Eye (tissue), 1 donor: Measurements from ENCODE around the gene ZFY.

ENCODE experiments used
- DNase-seq: peaks from one replicate; pipeline ENCODE4 v3.0.0-alpha.2; 2015

Gene ZFY

DNA sequence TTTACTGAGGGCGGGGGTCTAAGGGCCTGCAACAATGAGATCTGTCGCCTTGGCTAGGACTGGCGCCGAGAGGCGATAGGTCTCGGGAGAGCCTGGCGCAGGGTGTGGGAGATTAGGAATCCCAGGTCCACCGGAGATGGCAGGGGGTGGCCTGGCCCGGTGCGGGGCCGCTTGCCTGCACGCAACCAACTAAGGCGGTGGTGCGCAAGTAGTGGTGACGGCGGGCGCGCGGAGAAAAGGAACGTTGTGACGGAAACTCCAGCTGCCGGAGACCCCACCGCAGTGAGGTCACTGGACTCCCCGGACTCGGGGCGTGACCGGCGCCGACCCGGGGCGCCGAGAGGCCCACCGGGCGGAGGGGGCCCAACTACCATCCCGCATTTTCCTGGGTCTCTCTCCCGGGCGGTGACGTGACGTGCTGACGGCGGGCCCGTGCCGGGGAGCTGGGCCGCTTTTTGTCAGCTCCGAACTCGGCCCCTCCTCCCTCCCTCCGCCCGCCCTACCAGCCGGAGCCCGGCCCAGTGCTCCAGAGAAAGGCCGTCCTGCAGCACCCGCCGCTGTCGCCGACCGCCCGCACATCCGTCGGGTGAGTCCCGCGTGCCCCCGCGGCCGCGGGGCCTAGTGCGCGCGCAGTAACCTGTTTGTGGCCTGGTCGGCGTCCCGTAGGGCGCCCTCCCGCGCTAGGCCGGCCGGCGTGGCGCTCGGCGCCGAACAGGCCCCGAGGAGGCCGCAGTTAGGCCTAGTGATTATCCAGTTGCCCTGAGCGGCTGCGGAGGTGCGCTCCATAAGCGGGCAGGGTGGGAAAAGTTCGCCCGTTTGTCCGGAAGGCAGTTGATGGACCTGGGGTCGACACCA is at the start of gene ZFY:
Gene ZFY, plus strand, starts transcription at position 521 of the 855 bp plus-strand sequence. CDS start 18,556 bp downstream, outside the sequence.
- DNase-seq: peak; percentile 74

DNA sequence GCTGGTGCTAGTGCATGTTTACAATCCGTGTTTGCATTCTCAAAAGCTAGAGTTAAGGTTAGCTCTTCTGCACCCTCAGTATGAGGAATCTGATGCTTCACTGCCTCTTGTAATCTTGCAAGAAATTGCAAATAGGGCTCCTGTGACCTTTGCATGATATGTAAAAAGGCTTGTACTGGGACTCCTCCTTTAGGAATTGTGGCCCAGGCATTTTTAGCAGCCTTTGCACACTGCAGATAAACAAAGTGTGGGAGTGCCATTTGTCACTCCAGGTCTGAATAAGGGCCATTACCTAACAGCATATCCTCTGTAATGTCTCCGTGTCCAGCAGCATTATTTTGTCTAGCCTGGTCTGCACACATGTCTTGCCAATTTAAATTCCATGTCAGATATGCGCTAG is 49.3 kb upstream of the ZFY start:
- peak; percentile 10 for DNase-seq

DNA sequence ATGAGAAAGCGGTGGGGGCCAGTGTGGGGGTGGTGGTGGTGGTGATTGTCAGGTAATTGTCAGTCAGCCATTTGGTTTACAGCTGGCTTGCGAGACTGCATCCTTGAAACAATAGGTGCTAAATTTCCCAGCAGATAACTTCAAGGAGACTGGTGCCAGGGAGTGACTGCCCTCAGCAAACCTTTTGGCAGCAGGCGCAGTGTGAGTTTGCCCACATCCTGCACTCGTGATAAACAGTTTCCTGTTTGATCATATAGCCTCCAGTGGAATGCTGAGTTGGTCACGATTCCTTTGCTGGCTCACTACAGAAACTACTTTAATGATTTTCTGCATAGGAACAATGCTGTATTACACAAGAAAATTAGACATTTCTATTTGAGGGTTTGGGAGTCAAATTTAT is 47.8 kb upstream of the ZFY start:
- DNase-seq: no peak

DNA sequence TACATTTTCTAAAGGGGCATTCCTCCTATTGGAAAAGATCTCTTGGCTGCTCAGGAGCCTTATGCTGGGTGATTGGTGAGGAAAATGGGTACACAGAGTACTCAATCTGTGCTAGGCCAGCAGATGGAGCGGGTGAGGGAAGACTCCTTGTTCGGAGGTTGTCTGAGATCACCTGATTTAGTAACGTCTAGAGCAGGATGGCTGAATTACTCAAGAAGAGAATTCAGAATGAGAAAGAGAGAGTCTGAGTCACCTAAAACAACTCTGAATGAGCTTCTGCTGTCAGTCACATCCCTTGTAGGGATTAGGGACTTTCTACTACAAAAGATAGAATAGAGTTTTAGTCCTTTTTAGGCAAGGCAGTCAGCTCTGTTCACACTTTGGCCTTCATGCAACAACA is 47.2 kb upstream of the ZFY start:
- DNase-seq: no peak

DNA sequence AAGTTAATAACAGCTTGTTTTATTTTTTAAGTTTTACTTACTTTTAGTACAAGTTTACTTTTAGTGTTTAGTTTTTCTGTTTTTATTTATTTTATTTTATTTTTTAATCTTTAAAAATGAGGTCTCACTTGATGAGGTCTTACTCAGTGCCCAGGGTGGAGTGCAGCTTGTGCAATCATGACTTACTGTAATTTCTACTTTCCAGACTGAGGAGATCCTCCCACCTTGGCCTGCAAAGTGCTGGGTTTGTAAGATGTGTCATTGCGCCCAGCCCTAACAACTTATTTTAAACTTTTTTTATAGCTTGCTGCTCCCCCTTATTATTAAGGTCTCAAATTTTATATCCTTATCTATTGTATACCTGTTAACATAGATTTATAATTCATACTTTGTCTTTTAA is 41.7 kb upstream of the ZFY start:
- no peak for DNase-seq

DNA sequence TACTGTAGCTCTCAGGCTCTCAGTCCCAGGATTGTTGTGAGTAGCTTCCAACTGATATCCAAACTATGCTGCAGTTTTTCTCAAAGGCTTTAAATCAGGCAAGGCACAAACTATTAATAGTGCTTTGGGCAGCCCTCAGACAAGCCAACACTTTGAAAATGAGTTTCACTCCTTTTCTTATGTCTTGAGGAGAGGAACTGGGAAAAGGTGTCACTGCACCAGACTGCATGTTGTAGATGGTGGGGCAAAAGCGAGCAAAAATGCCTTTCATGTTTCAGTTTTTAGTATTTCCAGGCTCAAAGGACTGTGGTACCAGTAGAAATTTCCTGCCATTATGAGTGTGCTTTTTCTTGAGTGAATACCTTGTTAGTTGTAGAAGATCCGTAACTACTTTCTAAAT is 39.1 kb upstream of the ZFY start:
- no peak for DNase-seq

DNA sequence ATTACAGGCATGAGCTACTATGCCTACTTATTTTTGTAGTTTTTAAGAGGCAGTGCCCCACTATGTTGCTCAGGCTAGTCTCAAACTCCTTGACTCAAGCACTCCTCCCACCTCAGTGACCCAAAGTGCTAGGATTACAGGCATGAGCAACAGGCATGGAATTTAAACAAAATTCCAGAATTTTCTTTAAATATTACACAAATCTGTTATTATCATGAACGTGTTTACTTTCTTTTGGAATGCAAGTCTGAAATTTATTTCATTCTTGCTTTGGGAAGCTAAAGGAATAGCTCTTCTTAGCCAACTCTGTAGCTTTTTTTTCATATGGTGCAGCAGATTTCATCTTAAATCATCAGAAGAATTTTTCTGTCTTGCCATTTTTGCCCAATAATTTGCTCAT is 27.8 kb upstream of the ZFY start:
- DNase-seq: no peak

DNA sequence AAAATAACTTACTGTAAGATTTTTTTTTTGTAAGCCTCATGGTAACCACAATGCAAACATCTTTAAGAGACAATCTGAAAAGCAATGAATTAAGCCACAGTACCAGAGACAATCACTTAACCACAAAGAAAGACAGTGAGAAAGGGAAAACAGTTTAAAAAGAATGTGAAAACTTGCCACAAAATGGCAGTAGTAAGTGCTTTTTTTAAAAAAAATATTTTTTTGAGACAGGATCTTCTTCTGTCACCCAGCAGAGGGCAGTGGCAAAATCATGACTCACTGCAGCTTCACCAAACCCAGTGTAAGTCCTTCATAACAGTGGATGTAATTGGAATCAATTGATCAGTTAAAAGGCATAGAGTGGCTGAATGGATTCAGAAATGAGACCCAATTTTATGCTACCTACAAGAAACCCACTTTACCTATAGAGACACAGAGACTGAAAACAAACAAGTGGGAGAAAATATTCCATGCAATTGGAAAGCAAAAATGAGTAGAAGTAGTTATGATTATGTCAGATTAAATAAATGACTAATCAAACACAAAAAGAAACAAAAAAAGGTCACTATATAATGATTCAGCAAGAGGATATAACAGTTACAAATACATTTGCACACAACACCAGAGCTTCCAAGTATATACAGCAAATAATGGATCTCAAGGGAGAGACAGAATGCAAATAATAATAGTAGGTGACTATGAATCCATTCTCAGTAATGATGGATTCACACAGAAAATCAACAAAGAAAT is 21.9 kb upstream of the ZFY start:
- DNase-seq: peak; percentile 7

DNA sequence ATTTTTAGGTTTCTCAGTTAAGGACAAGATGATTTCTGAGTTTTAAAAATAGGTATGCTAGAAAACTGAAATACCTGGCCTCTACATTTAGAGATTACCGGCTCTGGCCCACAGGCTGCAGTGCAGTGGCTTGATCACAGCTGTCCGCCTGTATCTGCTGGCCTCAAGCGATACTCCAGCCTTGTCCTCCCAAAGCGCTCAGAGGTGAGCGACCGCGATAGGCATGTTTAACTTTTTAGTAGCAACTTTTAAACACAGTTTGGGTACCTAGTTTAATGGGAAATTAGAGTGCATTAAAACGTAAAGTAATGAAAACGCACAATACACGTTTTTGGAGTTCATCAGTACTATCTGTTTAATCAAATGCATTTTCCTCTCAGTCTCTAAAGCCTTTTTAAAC is 1.1 kb upstream of the ZFY start:
- DNase-seq: peak; percentile 59

DNA sequence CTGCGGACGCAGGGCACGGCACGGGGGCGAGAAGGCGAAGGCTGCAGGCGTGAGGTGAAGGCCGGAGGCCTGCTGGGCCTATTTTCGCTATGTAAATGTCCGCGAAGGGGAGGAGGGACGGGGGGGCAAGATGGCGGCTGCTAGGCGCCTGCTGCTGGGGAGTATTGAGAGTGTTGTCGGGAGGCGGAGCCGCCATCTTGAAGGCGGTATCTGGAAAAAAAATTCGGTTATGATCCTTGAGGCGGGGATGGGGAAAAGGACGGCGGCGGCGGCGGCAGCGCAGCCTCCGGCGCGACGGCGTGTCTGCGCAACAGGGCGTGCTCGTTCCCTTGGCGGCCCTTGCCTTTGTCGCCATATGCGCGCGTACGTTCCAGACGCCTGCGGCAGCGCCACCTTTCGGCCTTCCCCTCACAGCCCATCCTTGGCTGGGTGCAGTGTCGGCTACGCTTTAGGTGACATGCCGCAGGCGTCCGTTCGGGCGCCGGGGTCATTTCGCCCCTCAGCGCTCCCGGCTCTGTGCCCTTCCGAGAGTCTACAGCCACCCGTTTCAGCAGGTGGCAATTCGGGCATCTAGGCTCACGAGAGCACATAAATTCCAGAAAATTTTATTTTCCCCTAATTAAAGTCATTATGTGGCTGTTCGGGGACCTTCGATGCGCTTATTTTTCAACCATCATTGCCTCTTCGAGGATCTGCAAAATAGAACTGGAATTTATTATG is 695 bp downstream of the ZFY start:
- peak; percentile 93 for DNase-seq

DNA sequence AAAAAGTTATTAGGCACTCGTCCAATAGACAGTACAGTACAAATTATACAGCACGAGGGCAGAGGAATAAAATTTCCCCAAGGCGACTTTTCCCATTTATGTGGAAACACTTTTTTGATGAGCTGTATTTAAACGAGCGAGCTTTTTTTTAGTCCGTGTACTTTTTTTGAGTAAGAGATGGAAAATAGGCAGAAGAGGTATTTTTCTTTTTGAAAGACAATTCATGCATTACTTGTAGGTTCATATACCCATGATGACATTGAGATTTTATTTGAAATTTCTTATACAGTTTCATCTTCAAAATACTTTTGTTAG is 1.2 kb downstream of the ZFY start:
- no peak for DNase-seq

DNA sequence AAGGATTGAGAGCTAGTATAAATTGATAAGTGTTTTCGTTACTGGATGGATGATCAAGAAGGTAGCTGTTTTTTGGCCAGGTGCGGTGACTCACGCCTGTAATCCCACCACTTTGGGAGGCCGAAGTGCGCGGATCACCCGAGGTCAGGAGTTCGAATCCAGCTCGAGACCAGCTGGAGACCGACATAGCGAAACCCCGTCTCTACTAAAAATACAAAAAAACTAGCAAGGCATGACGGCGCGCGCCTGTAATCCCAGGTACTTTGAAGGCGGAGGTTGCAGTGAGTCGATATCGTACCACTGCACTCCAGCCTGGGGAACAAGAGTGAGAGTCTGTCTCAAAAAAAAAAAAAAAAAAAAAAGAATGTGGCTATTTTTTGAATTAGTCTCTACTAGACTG is 2.0 kb downstream of the ZFY start:
- DNase-seq: no peak

DNA sequence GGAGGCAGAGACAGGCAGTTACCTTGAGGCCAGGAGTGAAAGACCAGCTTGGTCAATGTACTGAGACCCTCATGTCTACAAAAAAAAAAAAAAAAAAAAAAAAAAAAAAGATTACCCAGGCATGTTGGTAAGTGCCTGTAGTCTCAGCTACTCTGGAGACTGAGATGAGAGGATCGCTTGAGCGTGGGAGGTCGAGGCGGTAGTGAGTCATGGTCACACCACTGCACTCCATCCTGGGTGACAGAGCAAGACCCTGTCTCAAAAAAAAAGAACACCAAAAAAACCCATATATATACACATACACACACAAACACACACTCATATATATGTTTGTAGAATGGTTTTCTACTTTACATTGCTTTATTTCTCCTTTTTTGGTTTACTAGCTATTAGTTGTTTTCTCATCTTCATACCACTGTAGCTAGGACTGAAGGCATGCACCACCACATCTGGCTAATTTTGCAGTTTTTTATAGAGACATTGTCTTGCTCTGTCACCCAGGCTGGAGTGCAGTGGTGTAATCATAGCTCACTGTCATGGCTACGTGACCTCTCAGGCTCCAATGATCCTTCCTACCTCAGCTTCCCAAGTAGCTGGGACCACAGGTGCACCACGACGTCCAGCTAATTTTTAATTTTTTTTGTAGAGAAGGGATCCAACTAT is 14.5 kb downstream of the ZFY start:
- no peak for DNase-seq

DNA sequence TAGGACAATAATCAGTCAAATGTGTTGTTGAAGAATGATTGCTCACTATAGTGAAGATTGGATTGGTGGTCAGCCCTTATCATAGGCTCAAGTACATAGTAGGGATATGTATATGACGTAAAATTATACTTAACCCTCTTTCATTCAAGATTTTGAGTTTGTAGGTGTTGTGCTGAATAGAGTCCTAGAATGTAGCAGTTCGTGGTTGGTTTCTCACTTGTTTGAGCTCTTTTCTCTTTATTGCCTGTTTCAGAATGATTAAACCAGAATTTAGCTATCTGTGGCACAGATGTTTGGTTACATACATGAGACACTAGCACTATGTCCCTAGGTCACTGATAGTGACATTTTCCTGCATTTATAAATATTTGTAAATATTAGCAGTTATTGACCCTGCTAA is 15.5 kb downstream of the ZFY start:
- DNase-seq: no peak

DNA sequence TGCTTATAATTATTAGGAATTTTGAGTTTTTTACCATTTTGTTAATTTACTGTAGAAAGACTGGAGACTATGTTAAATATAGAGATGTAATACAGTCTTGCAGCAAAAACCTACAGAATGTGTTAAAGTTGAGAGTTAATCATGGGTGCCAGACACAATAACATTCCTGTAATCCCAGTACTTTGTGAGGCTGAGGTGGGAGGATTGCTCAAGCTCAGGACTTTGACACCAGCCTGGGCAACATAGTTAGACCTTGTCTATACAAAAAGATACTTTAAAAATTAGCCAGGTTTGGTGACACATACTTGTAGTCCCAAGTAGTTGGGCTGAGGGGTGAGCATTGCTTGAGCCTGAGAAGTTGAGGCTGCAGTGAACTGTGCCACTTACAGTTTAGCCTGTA is 17.7 kb downstream of the ZFY start:
- no peak for DNase-seq

DNA sequence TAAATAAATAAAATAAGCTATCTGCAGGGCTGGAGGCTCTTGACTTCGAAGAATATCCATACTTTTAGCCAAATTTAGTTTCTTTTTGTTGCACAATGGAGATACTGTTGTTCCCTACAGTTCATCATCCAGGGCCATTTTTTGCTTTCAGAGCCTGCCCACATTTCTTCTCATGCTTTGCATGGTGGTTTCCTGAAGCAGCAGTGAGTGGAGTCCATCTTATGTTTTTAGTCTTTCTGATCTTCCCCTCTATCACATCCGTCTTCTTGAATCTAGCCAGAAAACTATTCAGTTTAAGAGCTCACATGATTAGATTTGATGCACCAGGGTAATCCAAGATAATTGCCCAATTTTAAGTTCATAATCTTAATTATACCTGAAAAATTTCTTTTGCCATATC is 19.6 kb downstream of the ZFY start:
- DNase-seq: no peak

DNA sequence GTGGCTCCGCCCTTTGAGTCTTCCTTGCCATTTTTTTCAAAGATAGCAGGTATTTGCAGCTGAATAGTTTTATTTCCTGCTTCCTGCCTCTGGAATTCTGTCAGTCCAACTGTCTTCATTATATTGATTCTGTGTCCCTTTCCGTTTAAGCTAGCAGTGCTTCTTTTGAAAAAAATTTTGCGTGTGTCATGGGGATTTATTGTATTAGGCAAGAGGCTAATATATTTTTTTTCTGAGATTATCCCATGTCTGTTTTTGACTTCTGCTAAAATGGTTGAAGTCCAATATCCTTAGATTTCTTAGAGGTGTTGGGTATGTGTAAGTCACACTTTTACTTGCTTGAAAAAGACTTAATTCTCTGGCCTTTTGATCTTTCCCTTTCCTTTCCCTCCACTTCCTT is 20.4 kb downstream of the ZFY start:
- DNase-seq: no peak

DNA sequence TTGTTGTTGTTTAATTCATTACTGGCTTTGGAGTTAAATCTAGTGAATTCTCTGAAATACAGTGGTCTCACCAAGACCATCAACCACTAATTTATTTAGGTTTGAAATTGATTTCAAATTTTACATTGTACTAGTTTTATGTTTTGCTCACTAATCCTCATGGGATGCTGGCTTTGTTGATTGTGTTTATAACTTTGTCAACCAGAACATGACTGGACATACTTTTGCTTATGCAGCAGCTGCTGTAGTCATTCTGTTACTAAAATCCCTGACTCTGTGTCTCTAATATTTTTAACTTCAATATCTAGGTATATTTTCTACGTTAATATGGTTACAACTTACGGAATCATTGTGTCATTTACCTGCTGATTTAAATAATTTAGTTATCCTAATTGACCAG is 26.9 kb downstream of the ZFY start:
- DNase-seq: no peak

DNA sequence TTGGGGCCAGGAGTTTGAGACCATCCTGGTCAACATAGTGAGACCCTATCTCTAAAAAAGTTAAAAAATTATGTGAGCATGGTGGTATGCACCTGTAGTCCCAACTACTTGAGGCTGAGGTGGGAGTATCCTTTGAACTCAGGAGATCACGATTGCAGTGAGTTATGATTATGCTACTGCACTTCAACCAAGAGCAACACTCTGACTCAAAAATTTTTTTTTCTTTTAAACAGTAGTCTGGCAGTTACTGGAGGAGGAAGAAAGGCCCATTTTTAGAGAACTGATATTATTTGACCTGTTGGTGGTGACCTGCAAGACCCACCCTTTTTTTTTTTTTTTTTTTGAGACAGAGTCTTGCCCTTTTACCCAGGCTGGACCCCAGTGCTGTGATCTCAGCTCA is 29.6 kb downstream of the ZFY start:
- DNase-seq: no peak

DNA sequence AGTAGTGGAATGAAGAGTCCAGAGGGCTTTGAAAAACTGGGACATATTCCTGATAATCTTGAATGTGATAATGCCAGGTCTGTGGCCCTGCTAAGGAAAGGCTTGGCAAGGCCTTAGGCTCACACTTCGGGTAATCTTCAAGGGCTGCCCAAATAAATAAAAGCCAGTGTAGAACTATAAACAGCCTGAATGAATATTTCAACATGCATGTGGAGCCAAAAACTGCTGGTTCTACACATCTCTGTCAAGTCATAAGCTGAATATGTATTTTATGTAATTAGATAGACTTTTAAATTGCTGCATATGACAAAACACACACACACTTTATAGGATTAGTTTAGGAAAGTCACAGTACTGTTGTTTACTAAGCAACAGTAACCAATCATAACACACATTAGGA is 30.4 kb downstream of the ZFY start:
- no peak for DNase-seq

DNA sequence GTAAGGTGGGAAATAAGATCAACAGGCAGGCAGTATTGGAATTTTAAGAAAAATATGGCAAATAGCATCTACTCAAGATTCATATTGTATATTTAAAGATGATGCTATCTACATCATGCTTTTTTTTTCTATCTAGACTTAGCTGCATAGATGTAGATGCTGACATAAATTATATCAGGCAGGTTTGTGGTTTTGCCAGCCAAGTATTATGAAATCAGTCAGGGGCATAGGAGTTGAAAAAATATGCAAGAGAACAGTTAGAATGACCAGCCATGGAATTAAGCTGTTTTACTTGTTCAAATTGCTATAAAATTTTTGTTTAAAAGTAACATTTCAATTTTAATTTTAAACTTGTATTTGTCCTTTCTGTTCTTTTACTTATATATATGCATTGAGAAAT is 34.4 kb downstream of the ZFY start:
- DNase-seq: no peak

DNA sequence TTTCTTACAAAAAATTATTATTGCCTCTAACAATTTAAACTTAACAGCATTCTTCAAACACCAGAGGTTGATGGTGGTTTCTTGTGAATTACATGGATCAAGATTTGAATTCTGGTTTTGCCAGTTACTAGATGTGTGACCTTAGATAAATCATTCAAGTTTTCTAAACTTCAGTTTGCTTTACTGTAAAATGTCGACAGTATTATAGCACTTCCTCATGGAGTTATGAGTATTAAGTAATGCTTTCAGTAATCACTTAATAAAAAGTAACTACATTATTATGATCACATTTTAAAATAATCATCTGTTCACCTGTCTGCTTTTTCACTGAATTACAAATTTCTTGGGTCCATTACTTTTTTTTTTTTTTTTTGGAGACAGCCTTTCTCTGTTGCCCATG is 37.5 kb downstream of the ZFY start:
- no peak for DNase-seq

DNA sequence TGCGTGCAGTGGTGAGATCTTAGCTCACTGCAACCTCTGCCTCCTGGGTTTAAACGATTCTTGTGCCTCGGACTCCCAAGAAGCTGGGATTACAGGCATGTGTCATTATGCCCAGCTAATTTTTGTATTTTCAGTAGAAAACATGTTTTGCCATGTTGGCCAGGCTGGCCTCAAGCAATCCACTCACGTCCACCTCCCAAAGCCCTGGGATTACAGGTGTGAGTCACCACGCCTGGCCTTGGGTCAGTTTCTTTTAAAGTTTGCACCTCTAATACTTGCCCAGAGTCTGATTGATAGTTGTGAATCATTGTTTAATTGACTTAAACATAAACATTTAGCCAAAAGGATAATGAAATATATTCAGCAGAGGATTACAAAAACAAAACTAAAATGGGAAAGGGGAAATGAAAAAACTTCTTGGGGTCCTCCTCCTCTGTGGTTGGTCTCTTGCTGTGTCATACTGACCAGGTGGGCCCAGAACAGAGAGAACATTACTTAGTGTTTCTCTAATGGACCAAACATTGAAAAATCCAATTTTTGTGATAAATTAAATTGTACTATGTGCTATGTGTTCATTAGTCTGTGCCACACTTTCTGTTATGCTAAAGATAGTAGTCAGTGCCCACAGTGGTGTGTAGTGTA is 38.0 kb downstream of the ZFY start:
- no peak for DNase-seq
